Neural cell (in vitro differentiated cells): Measurements from ENCODE around the gene LEF1.

Source experiments
- CTCF ChIP-seq: fragments of 450-650 bp; IDR thresholded peaks from 2 replicates; pipeline ENCODE4 v1.5.1; 2014; ENCODE audit warnings: antibody characterized with exemption, mild to moderate bottlenecking, moderate library complexity; ENCODE audit not compliant: poor library complexity, severe bottlenecking
- EP300 ChIP-seq: fragments of 450-650 bp; conservative IDR thresholded peaks from 2 replicates; pipeline ENCODE4 v1.6.1; 2014; ENCODE audit warnings: antibody characterized with exemption, mild to moderate bottlenecking, moderate library complexity; ENCODE audit not compliant: poor library complexity, severe bottlenecking
- EZH2 ChIP-seq: fragments of 200-600, 300-800 bp; shearing (Covaris generic), sonication (generic); IDR thresholded peaks from 2 replicates; pipeline ENCODE4 v1.6.1; 2014; ENCODE audit warnings: antibody characterized with exemption, low read length, borderline replicate concordance, mild to moderate bottlenecking; ENCODE audit not compliant: insufficient read depth, poor library complexity, severe bottlenecking
- MXI1 ChIP-seq: fragments of 450-650 bp; conservative IDR thresholded peaks from 2 replicates; pipeline ENCODE4 v1.6.1; 2014; ENCODE audit warnings: antibody characterized with exemption, mild to moderate bottlenecking; ENCODE audit not compliant: poor library complexity, severe bottlenecking
- POLR2AphosphoS5 ChIP-seq: IDR thresholded peaks from 2 replicates; pipeline ENCODE4 v1.6.1; 2012
- RAD21 ChIP-seq: fragments of 450-650 bp; conservative IDR thresholded peaks from 2 replicates; pipeline ENCODE4 v1.6.1; 2014; ENCODE audit warnings: antibody characterized with exemption, mild to moderate bottlenecking, moderate library complexity
- SMC3 ChIP-seq: fragments of 450-650 bp; conservative IDR thresholded peaks from 2 replicates; pipeline ENCODE4 v1.6.1; 2014; ENCODE audit warnings: antibody characterized with exemption, mild to moderate bottlenecking, moderate library complexity; ENCODE audit not compliant: poor library complexity
- TAF1 ChIP-seq: IDR thresholded peaks from 2 replicates; pipeline ENCODE4 v1.6.1; 2012; ENCODE audit warnings: low read depth
- TF ChIP-seq, protein P1 (sequence below): IDR thresholded peaks from 2 replicates; pipeline ENCODE4 v1.6.1; 2012; ENCODE audit warnings: borderline replicate concordance

- peak; percentile 70 for TF ChIP-seq CTCF
- TF ChIP-seq EZH2 = no peak
- TF ChIP-seq MXI1 = no peak
- no peak for TF ChIP-seq EP300
- TF ChIP-seq POLR2AphosphoS5 = no peak
- no peak for TF ChIP-seq TAF1
- TF ChIP-seq, protein P1, sequence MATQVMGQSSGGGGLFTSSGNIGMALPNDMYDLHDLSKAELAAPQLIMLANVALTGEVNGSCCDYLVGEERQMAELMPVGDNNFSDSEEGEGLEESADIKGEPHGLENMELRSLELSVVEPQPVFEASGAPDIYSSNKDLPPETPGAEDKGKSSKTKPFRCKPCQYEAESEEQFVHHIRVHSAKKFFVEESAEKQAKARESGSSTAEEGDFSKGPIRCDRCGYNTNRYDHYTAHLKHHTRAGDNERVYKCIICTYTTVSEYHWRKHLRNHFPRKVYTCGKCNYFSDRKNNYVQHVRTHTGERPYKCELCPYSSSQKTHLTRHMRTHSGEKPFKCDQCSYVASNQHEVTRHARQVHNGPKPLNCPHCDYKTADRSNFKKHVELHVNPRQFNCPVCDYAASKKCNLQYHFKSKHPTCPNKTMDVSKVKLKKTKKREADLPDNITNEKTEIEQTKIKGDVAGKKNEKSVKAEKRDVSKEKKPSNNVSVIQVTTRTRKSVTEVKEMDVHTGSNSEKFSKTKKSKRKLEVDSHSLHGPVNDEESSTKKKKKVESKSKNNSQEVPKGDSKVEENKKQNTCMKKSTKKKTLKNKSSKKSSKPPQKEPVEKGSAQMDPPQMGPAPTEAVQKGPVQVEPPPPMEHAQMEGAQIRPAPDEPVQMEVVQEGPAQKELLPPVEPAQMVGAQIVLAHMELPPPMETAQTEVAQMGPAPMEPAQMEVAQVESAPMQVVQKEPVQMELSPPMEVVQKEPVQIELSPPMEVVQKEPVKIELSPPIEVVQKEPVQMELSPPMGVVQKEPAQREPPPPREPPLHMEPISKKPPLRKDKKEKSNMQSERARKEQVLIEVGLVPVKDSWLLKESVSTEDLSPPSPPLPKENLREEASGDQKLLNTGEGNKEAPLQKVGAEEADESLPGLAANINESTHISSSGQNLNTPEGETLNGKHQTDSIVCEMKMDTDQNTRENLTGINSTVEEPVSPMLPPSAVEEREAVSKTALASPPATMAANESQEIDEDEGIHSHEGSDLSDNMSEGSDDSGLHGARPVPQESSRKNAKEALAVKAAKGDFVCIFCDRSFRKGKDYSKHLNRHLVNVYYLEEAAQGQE = no peak
- peak; percentile 79 for TF ChIP-seq RAD21
- peak; percentile 82 for TF ChIP-seq SMC3
Observed at GRCh38 chr4:108060164-108060563, 108.6 kb downstream of the LEF1 start.
